HG02759 (cell line): ENCODE measurements around the gene ADAMTS6.

Source experiments
- ATAC-seq: cut with Tn5 transposase; IDR thresholded peaks from one replicate; pipeline ENCODE4 v1.9.1; 2021; ENCODE audit warnings: mild to moderate bottlenecking, moderate library complexity; ENCODE audit not compliant: unreplicated experiment

Gene ADAMTS6

GRCh38 chr5:65156933-65157332 lies 324.8 kb downstream of the ADAMTS6 start:
- no peak for ATAC-seq

- no peak for ATAC-seq
These were observed 329.6 kb downstream of the ADAMTS6 start for GRCh38 chr5:65152131-65152530.

- ATAC-seq = no peak
These were observed 330.1 kb downstream of the ADAMTS6 start for GRCh38 chr5:65151614-65152013.

DNA sequence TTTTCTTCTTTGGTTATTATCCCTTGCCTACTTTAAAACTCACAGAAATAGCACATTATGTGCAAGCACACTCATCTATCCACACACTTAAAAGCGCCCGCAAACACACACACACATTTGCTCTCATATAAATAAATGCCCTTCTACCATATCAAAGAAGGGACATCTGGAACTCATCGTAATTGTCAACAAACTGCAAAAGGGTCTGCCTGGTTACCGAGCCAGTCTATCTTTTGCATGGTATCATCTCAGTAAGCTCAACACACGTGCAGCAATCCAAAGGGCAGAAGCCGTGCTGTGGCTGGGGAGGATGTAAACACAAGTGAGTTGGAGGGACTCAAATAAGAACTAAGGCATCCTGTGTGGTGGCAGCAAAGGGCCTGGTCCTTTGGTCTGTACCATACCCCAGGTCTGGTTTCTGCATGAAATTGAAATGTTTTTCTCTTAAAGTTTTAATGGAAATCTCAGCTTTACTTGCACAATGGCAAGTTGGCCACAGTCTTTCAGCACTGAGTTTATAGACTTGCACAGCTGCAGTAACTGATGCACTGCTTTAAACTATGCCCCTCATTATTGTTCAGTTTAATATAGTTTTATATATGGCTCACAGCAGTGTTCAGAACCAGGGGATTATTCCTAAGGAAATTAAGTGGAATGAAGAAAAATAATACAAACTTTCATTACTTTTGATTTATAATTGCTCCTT lies 331.0 kb downstream of the ADAMTS6 start:
- ATAC-seq = no peak

GRCh38 chr5:65149827-65150226 lies 331.9 kb downstream of the ADAMTS6 start:
- no peak for ATAC-seq

GRCh38 chr5:65144136-65144871 lies 337.4 kb downstream of the ADAMTS6 start:
- no peak for ATAC-seq

DNA sequence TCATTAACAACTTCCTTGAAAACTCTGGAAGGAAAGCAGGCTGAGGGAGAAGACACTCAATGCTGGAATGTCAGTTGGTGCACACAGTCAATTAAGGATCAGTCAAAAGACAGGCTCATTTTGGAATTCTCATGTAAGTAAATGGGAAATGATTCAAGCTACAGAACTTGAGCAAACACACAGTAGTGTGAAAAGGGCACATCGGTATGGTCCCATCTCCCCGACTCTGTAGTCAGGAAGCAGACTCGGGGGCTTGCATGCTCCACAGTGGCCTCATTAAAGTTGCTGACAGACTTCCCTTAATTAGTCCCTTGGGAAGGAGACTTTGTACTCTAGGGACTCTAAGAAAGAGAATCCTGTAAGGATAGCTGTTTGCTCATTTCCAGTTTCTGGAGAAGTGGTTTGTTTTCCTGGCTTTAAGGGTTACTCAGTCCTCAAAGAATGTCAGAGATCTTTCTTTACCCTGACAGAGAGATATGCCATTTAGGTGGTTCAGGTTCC lies 339.2 kb downstream of the ADAMTS6 start:
- ATAC-seq = no peak

DNA sequence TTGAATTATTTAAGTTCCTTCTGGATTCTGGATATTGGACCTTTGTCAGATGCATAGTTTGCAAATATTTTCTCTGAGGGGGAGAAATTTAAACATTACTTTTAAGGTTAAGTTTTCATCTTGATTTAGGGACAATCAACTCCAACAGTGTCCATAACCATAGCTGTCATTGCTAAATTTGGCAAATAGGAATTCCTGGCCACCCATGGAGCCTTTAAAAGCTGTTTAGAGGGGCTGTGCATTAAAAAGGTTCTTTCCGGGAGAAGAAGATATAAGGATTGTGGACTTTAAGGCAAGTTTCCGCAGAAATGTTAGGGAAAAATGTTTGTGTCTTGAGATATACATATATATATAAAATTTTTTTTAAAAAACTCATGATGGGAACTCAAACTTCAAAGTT lies 339.7 kb downstream of the ADAMTS6 start:
- ATAC-seq = no peak

GRCh38 chr5:65141493-65141892 lies 340.2 kb downstream of the ADAMTS6 start:
- no peak for ATAC-seq

DNA sequence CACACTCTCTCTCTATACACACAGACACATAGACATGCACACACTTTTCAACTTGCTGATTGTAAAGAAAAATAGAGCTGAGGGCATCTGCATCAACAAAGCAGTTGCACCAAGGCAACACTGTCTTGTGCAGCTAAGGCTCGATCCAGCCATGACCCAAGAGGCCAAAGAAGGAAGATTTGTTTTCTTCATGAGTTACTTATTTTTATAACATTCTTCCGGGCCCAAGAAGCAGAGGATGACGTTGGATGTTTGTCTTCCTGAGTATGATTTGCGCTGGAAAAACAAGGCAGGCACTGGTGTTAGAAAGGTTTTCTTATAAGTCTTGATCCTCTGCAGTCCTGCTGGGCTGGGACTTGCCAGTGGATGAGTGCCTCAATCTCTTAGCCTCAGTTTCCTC lies 344.1 kb downstream of the ADAMTS6 start:
- no peak for ATAC-seq

GRCh38 chr5:65133477-65134110 lies 348.1 kb downstream of the ADAMTS6 start:
- no peak for ATAC-seq

- ATAC-seq = no peak
These were observed 349.3 kb downstream of the ADAMTS6 start for GRCh38 chr5:65132386-65132785.

- no peak for ATAC-seq
These were observed 353.5 kb downstream of the ADAMTS6 start for GRCh38 chr5:65128226-65128625.

DNA sequence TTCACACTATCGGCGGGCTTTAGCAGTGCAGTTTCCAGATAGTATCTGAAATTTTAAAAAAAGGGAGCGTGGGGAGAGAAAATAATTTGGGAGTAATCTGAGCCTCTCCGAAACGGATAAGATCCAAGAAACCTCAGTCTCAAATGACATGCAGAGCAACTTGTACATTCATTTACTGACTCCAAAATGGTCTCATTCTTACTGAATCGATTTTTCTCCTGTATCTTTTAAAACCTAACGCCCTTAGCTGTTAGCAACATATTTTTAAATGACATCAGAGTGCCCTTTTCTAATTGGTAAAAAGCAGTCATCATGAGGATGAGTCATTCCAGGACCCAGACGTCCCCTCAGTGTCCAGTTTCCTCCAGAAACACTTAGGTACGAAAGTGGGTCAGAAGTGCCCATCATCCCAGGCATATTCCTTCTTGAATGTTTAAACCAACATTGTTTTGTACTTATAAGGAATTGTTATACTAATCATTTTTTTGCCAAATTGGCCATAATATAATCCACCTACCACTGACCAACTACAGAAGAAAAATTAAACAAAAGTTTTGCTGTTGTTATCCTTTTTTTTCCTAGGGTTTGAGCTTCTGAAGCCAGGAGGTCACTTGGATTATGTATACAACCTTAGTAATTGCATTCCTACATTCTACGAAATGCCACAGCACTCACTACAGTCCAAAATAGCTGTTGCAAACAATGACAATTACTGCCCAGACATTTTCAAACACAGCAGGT lies 354.4 kb downstream of the ADAMTS6 start:
- ATAC-seq = no peak

DNA sequence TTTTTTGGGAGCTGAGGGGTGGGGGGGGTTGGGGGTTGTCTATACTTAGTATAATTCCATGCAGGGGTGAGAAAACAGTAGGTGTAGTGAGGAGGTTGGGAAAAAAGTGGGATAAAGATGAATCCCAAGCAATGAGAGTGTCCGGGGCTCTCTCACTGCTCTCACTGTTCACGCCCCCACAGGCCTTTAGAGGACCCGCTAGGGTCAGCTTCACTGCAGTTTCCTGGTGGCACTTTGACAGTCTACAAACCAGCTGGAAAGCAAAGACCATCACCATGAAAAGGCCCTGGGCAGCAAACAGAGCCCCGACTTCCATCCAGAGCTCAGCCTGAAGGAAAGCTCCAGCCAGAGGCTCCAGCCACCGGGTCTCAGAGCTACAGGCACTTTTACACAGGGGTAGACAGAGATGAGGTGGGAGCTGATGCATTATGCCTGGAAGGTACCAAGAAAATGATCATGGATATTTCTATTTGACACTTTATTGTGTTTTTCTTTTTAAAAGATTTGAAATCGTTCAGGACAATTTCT lies 355.1 kb downstream of the ADAMTS6 start:
- no peak for ATAC-seq

DNA sequence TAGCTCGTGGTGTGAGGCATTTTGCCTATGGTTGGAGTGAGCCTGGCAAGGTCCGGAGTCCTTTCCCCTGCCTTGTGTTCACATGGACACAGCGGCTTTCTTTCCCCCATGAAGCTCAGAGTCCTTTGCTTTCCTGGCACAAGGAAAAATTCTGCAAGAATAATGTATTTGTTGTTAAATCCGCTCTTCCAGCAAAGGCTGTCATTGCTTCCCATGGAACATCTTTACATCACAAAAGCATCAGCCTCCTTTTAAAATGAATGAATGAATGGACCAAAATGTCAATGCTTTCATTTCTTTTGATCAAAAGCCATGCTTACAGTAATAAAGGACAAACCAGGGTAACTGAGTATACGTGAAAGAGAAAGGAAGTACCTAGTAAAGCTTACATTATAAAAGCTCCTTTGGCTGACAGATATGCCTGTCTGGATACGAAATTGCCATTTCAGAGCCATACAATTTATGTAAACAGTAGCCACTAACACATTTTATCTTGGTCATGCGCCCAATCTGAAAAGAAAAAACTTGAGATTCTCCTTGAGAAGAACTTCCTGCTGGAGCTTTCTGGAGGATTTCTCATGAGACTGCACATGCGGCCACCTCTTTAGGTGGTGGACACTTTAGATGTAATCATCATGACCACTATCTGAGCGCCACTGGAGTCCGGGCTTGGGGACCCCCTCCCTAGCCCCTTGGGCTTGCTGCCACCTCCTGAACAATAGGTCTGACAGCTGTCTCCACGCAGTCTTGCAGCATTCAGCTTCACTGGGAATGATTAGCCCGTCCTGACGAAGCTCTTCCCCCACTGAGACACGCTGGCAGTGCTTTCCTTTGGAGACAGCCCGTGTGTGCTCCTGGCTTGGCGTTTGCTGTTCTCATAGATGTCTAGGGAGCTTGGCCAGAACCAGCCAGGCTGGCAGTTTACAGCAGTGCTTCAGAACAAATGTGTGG lies 355.9 kb downstream of the ADAMTS6 start:
- no peak for ATAC-seq

GRCh38 chr5:65121880-65122436 lies 359.8 kb downstream of the ADAMTS6 start:
- no peak for ATAC-seq

- no peak for ATAC-seq
These were observed 361.3 kb downstream of the ADAMTS6 start for GRCh38 chr5:65120371-65120967.

- no peak for ATAC-seq
These were observed 364.2 kb downstream of the ADAMTS6 start for GRCh38 chr5:65117525-65117924.
